B cell (primary cell): ENCODE results near the gene PCIF1. TPM values are rescaled to one million over a fixed set of nuclear protein-coding genes. Genes with fewer than 3 reads are reported as not detected.
A peak's percentile ranks its signal among the peaks of the same experiment; 100 is the strongest.

Experiments
- ATAC-seq: fragments of 200-7000 bp; cut with Tn5 transposase; one replicate; pipeline ENCODE4 v1.10.0; 2021; ENCODE audit warnings: low read depth, mild to moderate bottlenecking, moderate number of reproducible peaks, moderate library complexity
- CTCF ChIA-PET: fragments of 350-600 bp; sonication (Branson Sonifier 250); formaldehyde crosslinking; loops from one replicate; lab custom pipeline; 2021; ENCODE audit warnings: antibody characterized with exemption, inconsistent platforms; lab: Charles Lee
- POLR2A ChIA-PET: fragments of 350-600 bp; sonication (Branson Sonifier 250); formaldehyde crosslinking; loops from one replicate; lab custom pipeline; 2021; ENCODE audit warnings: antibody characterized with exemption; lab: Charles Lee
- DNase-seq: peaks from one replicate; pipeline ENCODE4 v3.0.0; 2013
- H2AFZ ChIP-seq: 2 replicates; pipeline ENCODE4 v1.6.1; 2012; ENCODE audit warnings: mild to moderate bottlenecking, low read depth, low read length; ENCODE audit not compliant: insufficient read depth, poor library complexity, severe bottlenecking
- H3K27ac ChIP-seq, 2 donors: 1 replicate in 1 of 2; 2 replicates in 1 of 2; pipeline ENCODE4 v1.5.1; 2012 to 2013; ENCODE audit warnings: low read length in 2 of 2, mild to moderate bottlenecking in 2 of 2, moderate library complexity in 1 of 2
- H3K27me3 ChIP-seq, 4 experiments: fragments of 200-600 bp in 1 of 4; sonication (generic) in 1 of 4; replicated peaks in 1 of 4; 1 replicate in 2 of 4; 2 replicates in 2 of 4; pipeline versions ENCODE4 v1.6.1 to v1.7.0; 2013 to 2016; ENCODE audit warnings: low read length in 3 of 4, mild to moderate bottlenecking in 2 of 4, mixed read lengths in 1 of 4, moderate library complexity in 1 of 4; ENCODE audit not compliant: insufficient read depth in 4 of 4, control insufficient read depth in 3 of 4; ENCODE audit errors: control extremely low read depth in 1 of 4
- H3K36me3 ChIP-seq, 2 experiments: replicated peaks in 1 of 2; 1 replicate in 1 of 2; 2 replicates in 1 of 2; pipeline versions ENCODE4 v1.6.1 to v1.7.1; 2013; ENCODE audit warnings: low read length in 1 of 2; ENCODE audit not compliant: insufficient read depth in 2 of 2, control insufficient read depth in 1 of 2; ENCODE audit errors: control extremely low read depth in 1 of 2, extremely low read depth in 1 of 2
- H3K4me1 ChIP-seq, 2 donors: fragments of 200-600 bp in 1 of 2; sonication (generic) in 1 of 2; 1 replicate in 1 of 2; 2 replicates in 1 of 2; pipeline versions ENCODE4 v1.5.1 to v1.6.1; 2013 to 2017; ENCODE audit warnings: low read length in 2 of 2; ENCODE audit not compliant: control insufficient read depth in 2 of 2, insufficient read depth in 2 of 2
- H3K4me2 ChIP-seq: replicated peaks from 2 replicates; pipeline ENCODE3; 2012; ENCODE audit warnings: mild to moderate bottlenecking, low read depth, low read length; ENCODE audit not compliant: poor library complexity, severe bottlenecking
- H3K4me3 ChIP-seq, 5 experiments: fragments of 200-600 bp in 1 of 5; sonication (generic) in 1 of 5; 1 replicate in 3 of 5; 2 replicates in 2 of 5; pipeline versions ENCODE4 v1.5.1 to v1.7.0; 2011 to 2016; ENCODE audit warnings: low read length in 4 of 5, mild to moderate bottlenecking in 4 of 5, low read depth in 2 of 5, control low read depth in 1 of 5, moderate library complexity in 1 of 5; ENCODE audit not compliant: insufficient read depth in 1 of 5; ENCODE audit errors: control extremely low read depth in 1 of 5, extremely low read depth in 1 of 5
- H3K79me2 ChIP-seq: fragments of 200-600 bp; sonication (generic); one replicate; pipeline ENCODE4 v1.6.0; 2016; ENCODE audit warnings: low read length; ENCODE audit not compliant: control insufficient read depth, insufficient read depth
- H3K9ac ChIP-seq: fragments of 200-600 bp; sonication (generic); 2 replicates; pipeline ENCODE4 v1.6.1; 2017; ENCODE audit warnings: mild to moderate bottlenecking, low read length, moderate library complexity
- H3K9me3 ChIP-seq, 3 donors: one replicate each; pipeline versions ENCODE4 v1.6.1 to v1.7.1; 2013; ENCODE audit warnings: low read length in 2 of 3; ENCODE audit not compliant: control insufficient read depth in 2 of 3, insufficient read depth in 1 of 3; ENCODE audit errors: control extremely low read depth in 1 of 3
- H4K20me1 ChIP-seq: 2 replicates; pipeline ENCODE4 v1.6.0; 2012; ENCODE audit warnings: mild to moderate bottlenecking, low read length; ENCODE audit not compliant: insufficient read depth, control insufficient read depth, poor library complexity, severe bottlenecking
- H3K27ac Mint-ChIP-seq: one replicate; pipeline ENCODE4 v1.8.0; 2021; ENCODE audit warnings: mixed read lengths
- H3K27me3 Mint-ChIP-seq: one replicate; pipeline ENCODE4 v1.8.0; 2021; ENCODE audit warnings: mixed read lengths
- H3K4me1 Mint-ChIP-seq: one replicate; pipeline ENCODE4 v1.8.0; 2021; ENCODE audit warnings: mixed read lengths
- H3K4me3 Mint-ChIP-seq: one replicate; pipeline ENCODE4 v1.8.0; 2021; ENCODE audit warnings: mixed read lengths
- H3K9me3 Mint-ChIP-seq: one replicate; pipeline ENCODE4 v1.8.0; 2022; ENCODE audit warnings: mixed read lengths; ENCODE audit not compliant: insufficient read depth
- CTCF ChIP-seq: fragments of 200-600 bp; IDR thresholded peaks from one replicate; pipeline ENCODE4 v1.8.0; 2022; ENCODE audit warnings: antibody characterized with exemption, mild to moderate bottlenecking
- EZH2 ChIP-seq: IDR thresholded peaks from 2 replicates; pipeline ENCODE4 v1.6.1; 2012; ENCODE audit warnings: borderline replicate concordance, low read depth, mild to moderate bottlenecking, moderate library complexity, low read length; ENCODE audit not compliant: insufficient read depth, poor library complexity, severe bottlenecking
- WGBS: methylation state at CpG from one replicate; pipeline ENCODE4 v1.1.5; 2013; ENCODE audit warnings: missing lambda C conversion rate; ENCODE audit not compliant: insufficient coverage; 5-methylcytosine and 5-hydroxymethylcytosine counted together
- intact Hi-C: fragments of 100-400 bp; cut with micrococcal nuclease; formaldehyde crosslinking; loops from one replicate; pipeline ENCODE4 v1.10.0; 2022
- polyA plus RNA-seq: library from polyadenylated mRNA; depleted of rRNA; stranded (reverse); fragments of >200 nt; gene quantifications from 2 replicates; pipeline ENCODE4 v1.2.3, GENCODE V29; 2012
- total RNA-seq, 2 donors: library from RNA; stranded (reverse); fragments of 120-200 nt in 1 of 2; gene quantifications; 1 replicate in 1 of 2; 2 replicates in 1 of 2; pipeline versions ENCODE4 v1.2.3 to v1.2.4, GENCODE V29; 2013 to 2022

The PCIF1 gene
- total and polyA plus RNA-seq, 2 donors (not counting 1 experiment from before 2014, with no cell fraction given): 74.2 to 79.2 TPM

- peak overlapping the region; percentile 99 for H3K4me2 ChIP-seq
- peaks cover 31% of the 10 kb centered on the region for H3K4me1 Mint-ChIP-seq
- CTCF ChIA-PET: interaction anchor here (1.4 to 3.2 kb wide), 2 partner anchors 41 to 77 kb away, joined by 5 to 9 read pairs; no protein-coding TSS in a partner anchor
- no peaks in the 10 kb centered on the region for H4K20me1 ChIP-seq
- H3K4me1 ChIP-seq: peaks cover 24 to 29% of the 10 kb centered on the region in 2 donors
- POLR2A ChIA-PET: interaction anchor here (0.6 to 5.3 kb wide), 4 partner anchors 11 to 54 kb away, joined by 3 to 41 read pairs (median 12); partner anchors contain the start of genes ACOT8, PCIF1 and ZSWIM1
- intact Hi-C loops: no loop called here
- TF ChIP-seq EZH2: no peak
- no peak for TF ChIP-seq CTCF
- peak overlapping the region; percentile 96 for H3K27ac Mint-ChIP-seq
- 80% methylated on average over 6 of the region's 9 CpGs for WGBS
- H3K27ac ChIP-seq: no peak overlapping the region
- H3K27me3 ChIP-seq: no peaks in the 10 kb centered on the region
- peak overlapping the region; percentile 97 for H3K4me3 Mint-ChIP-seq
- H3K79me2 ChIP-seq: peaks cover 7% of the 10 kb centered on the region
- H3K27me3 Mint-ChIP-seq: no peaks in the 10 kb centered on the region
- peak overlapping the region; percentile 93 for H2AFZ ChIP-seq
- DNase-seq (no peak), ATAC-seq (no peak)
- peak overlapping the region; percentile 85 for H3K9ac ChIP-seq
- no peaks in the 10 kb centered on the region for H3K9me3 ChIP-seq
- no peaks in the 10 kb centered on the region for H3K9me3 Mint-ChIP-seq
- H3K36me3 ChIP-seq: peaks cover 0 to 20% of the 10 kb centered on the region in 2 experiments
- peak overlapping the region in 4 of 5 experiments; percentile 72 to 95 (median 80) for H3K4me3 ChIP-seq
Measured at GRCh38 chr20:45892049-45892825, 42.2 kb upstream of the PCIF1 start.
